GM12878 (cell line): ENCODE data around the gene LILRB3. TPM values are rescaled to one million over a fixed set of nuclear protein-coding genes. Genes with fewer than 3 reads are reported as not detected.

ENCODE experiments used
- ATAC-seq: fragments of 200-7000 bp; cut with Tn5 transposase; 3 replicates; pipeline ENCODE4 v1.9.1; 2020; ENCODE audit warnings: mild to moderate bottlenecking, moderate library complexity
- BruUV-seq: library from RNA; stranded (reverse); fragments of 400-500 nt; replicated peaks from 2 replicates; lab custom pipeline; 2021; lab: Mats Ljungman, UMichigan
- CTCF ChIA-PET: fragments of 300-600 bp; sonication (Branson Sonifier 250); formaldehyde crosslinking; extraction: SDS; loops from one replicate; lab custom pipeline; 2021; ENCODE audit warnings: inconsistent platforms; lab: Yijun Ruan, JAX
- POLR2A ChIA-PET: fragments of 350-600 bp; formaldehyde crosslinking; extraction: SDS; loops from one replicate; lab custom pipeline; 2021; ENCODE audit warnings: inconsistent platforms; lab: Charles Lee
- RAD21 ChIA-PET: fragments of 300-600 bp; sonication (Branson Sonifier 250); formaldehyde crosslinking; loops from one replicate; lab custom pipeline; 2023; ENCODE audit warnings: antibody characterized with exemption; ENCODE audit not compliant: unreplicated experiment; lab: Charles Lee
- SMC1A ChIA-PET: fragments of 300-600 bp; sonication (Branson Sonifier 250); formaldehyde crosslinking; loops from one replicate; lab custom pipeline; 2023; ENCODE audit not compliant: unreplicated experiment, uncharacterized antibody; lab: Charles Lee
- DNase-seq: peaks from one replicate; pipeline ENCODE4 v3.0.0-alpha.2; 2011; ENCODE audit warnings: low read depth, low spot score
- FAIRE-seq: peaks from 3 replicates; lab custom pipeline; 2011; peaks lifted over from hg19 to GRCh38; lab: Jason Lieb, UNC
- H2AFZ ChIP-seq: 2 replicates; pipeline ENCODE4 v1.6.0; 2011; ENCODE audit warnings: low read depth, low read length, control low read depth; ENCODE audit not compliant: control insufficient read depth
- H3K27ac ChIP-seq: 2 replicates; pipeline ENCODE4 v1.5.1; 2011; ENCODE audit warnings: control low read depth; ENCODE audit not compliant: control insufficient read depth, insufficient read depth
- H3K27me3 ChIP-seq, 2 experiments: replicated peaks in 1 of 2; 2 replicates each; pipeline versions ENCODE4 v1.6.0 to v1.6.1; 2011; ENCODE audit warnings: low read length in 1 of 2; ENCODE audit not compliant: control insufficient read depth in 2 of 2, insufficient read depth in 2 of 2
- H3K36me3 ChIP-seq, 2 experiments: 2 replicates each; pipeline ENCODE4 v1.5.1; 2011; ENCODE audit warnings: low read length in 1 of 2; ENCODE audit not compliant: control insufficient read depth in 2 of 2, insufficient read depth in 2 of 2
- H3K4me1 ChIP-seq: 2 replicates; pipeline ENCODE4 v1.6.1; 2011; ENCODE audit warnings: mild to moderate bottlenecking, low read length, moderate library complexity, mixed read lengths; ENCODE audit not compliant: control insufficient read depth, insufficient read depth
- H3K4me2 ChIP-seq: 2 replicates; pipeline ENCODE4 v1.6.0; 2011; ENCODE audit warnings: control low read depth; ENCODE audit not compliant: control insufficient read depth, insufficient read depth
- H3K4me3 ChIP-seq: fragments of 200-600 bp; sonication (generic); 2 replicates; pipeline ENCODE4 v1.5.1; 2016
- H3K79me2 ChIP-seq: 2 replicates; pipeline ENCODE4 v1.6.0; 2011; ENCODE audit warnings: low read length; ENCODE audit not compliant: control insufficient read depth, insufficient read depth
- H3K9ac ChIP-seq: 2 replicates; pipeline ENCODE4 v1.8.0; 2011; ENCODE audit warnings: low read length, control low read depth, mixed read lengths; ENCODE audit not compliant: control insufficient read depth, insufficient read depth
- H3K9me3 ChIP-seq: replicated peaks from 3 replicates; pipeline ENCODE4 v1.5.1; 2011; ENCODE audit warnings: mild to moderate bottlenecking, low read length; ENCODE audit not compliant: control insufficient read depth, insufficient read depth
- H4K20me1 ChIP-seq: 2 replicates; pipeline ENCODE4 v1.6.0; 2011; ENCODE audit not compliant: control insufficient read depth, insufficient read depth
- ATF7 ChIP-seq: fragments of 450-650 bp; IDR thresholded peaks from 2 replicates; pipeline ENCODE4 v1.6.1; 2016; ENCODE audit warnings: low read depth, mild to moderate bottlenecking
- BCL11A ChIP-seq: IDR thresholded peaks from 2 replicates; pipeline ENCODE4 v1.6.1; 2011; ENCODE audit warnings: low read depth, low read length
- NFXL1 ChIP-seq: fragments of 450-650 bp; IDR thresholded peaks from 2 replicates; pipeline ENCODE4 v1.6.1; 2017; ENCODE audit warnings: antibody characterized with exemption, mild to moderate bottlenecking, borderline replicate concordance
- NFYB ChIP-seq: IDR thresholded peaks from 2 replicates; pipeline ENCODE4 v1.6.1; 2011; ENCODE audit warnings: low read depth, mild to moderate bottlenecking, low read length, improper control_type of control experiment, moderate library complexity; ENCODE audit not compliant: insufficient read depth
- NR2C2 ChIP-seq: IDR thresholded peaks from 2 replicates; pipeline ENCODE4 v1.6.1; 2011; ENCODE audit warnings: borderline replicate concordance, low read depth; ENCODE audit not compliant: control insufficient read depth, insufficient read length
- POLR2A ChIP-seq: IDR thresholded peaks from 2 replicates; pipeline ENCODE4 v1.6.1; 2011; ENCODE audit warnings: low read depth, mild to moderate bottlenecking, low read length
- RAD21 ChIP-seq: IDR thresholded peaks from 2 replicates; pipeline ENCODE4 v1.6.1; 2011; ENCODE audit warnings: mild to moderate bottlenecking, low read depth, low read length, moderate library complexity; ENCODE audit not compliant: insufficient read depth
- RB1 ChIP-seq: fragments of 450-650 bp; formaldehyde crosslinking; IDR thresholded peaks from 2 replicates; pipeline ENCODE4 v1.6.1; 2017; ENCODE audit warnings: mild to moderate bottlenecking, borderline replicate concordance
- SIX5 ChIP-seq: IDR thresholded peaks from 2 replicates; pipeline ENCODE4 v1.6.1; 2011; ENCODE audit warnings: mild to moderate bottlenecking, low read depth, low read length, moderate library complexity; ENCODE audit not compliant: severe bottlenecking
- SMC3 ChIP-seq: IDR thresholded peaks from 2 replicates; pipeline ENCODE4 v1.6.1; 2011; ENCODE audit warnings: low read length, improper control_type of control experiment, borderline replicate concordance
- SP1 ChIP-seq: IDR thresholded peaks from one replicate; pipeline ENCODE4 v1.6.1; 2011; ENCODE audit warnings: low read depth, low read length
- STAT3 ChIP-seq: IDR thresholded peaks from 2 replicates; pipeline ENCODE4 v1.6.1; 2011; ENCODE audit warnings: low read depth, low read length, improper control_type of control experiment
- TCF3 ChIP-seq: IDR thresholded peaks from 2 replicates; pipeline ENCODE4 v1.6.1; 2012; ENCODE audit warnings: low read depth, mild to moderate bottlenecking, low read length, borderline replicate concordance; ENCODE audit not compliant: insufficient read depth
- WGBS: methylation state at CpG from one replicate; pipeline ENCODE4 v1.1.6; 2016; ENCODE audit warnings: low lambda C conversion rate; ENCODE audit not compliant: insufficient replicate concordance, insufficient coverage; ENCODE audit errors: missing lambda C conversion rate; 5-methylcytosine and 5-hydroxymethylcytosine counted together
- in situ Hi-C: fragments of 300-500 bp; cut with MboI; formaldehyde crosslinking; loops from 9 replicates; pipeline ENCODE4 v1.14.3; 2018; ENCODE audit warnings: mixed read lengths
- intact Hi-C: fragments of 100-400 bp; cut with micrococcal nuclease; formaldehyde crosslinking; loops from one replicate; pipeline ENCODE4 v1.14.2; 2022; ENCODE audit not compliant: unreplicated experiment
- polyA plus RNA-seq, 11 experiments: library from polyadenylated mRNA; depleted of rRNA in 4 of 11; unstranded in 6 of 11; stranded (reverse) in 5 of 11; fragments of >200 nt; fragmentation: Nextera tagmentation in 4 of 11; fragmentation: Illumina TruSeq in 1 of 11; extraction: Ambion mirVana in 4 of 11; extraction: Trizol in 1 of 11; gene quantifications; 1 replicate in 1 of 11; 2 replicates in 10 of 11; pipeline versions ENCODE4 v1.2.1 to v1.2.3, GENCODE V29; 2011 to 2016; ENCODE audit warnings: inconsistent platforms in 2 of 11, missing spikeins in 2 of 11, low read depth in 1 of 11
- total RNA-seq, 4 experiments: library from RNA; depleted of rRNA in 3 of 4; stranded (reverse); fragments of >200 nt in 3 of 4; fragmentation: Illumina TruSeq in 1 of 4; extraction: Trizol in 1 of 4; gene quantifications; 2 replicates each; pipeline versions ENCODE4 v1.2.1 to v1.2.3, GENCODE V29; 2013 to 2021
- TF ChIP-seq, protein P1 (sequence below), 3 experiments: IDR thresholded peaks in 2 of 3; conservative IDR thresholded peaks in 1 of 3; 2 replicates each; pipeline ENCODE4 v1.5.1; 2011; ENCODE audit warnings: low read depth in 3 of 3, low read length in 3 of 3, mild to moderate bottlenecking in 3 of 3, control low read depth in 2 of 3, moderate library complexity in 2 of 3, inconsistent platforms in 1 of 3, mixed read lengths in 1 of 3; ENCODE audit not compliant: control insufficient read depth in 2 of 3, insufficient read depth in 1 of 3; ENCODE audit errors: extremely low read depth in 1 of 3
- TF ChIP-seq, protein P2 (sequence below): fragments of 150-350 bp; IDR thresholded peaks from 2 replicates; pipeline ENCODE4 v1.6.1; 2016; ENCODE audit warnings: low read depth, low read length
- TF ChIP-seq, protein P3 (sequence below): fragments of 450-650 bp; IDR thresholded peaks from 2 replicates; pipeline ENCODE4 v1.6.1; 2016; ENCODE audit warnings: mild to moderate bottlenecking

Gene LILRB3
- total and polyA plus RNA-seq, 10 of the 15 experiments (the other 5 are each of a cell fraction or from before 2014, with no cell fraction given) = 0.04 to 1.1 (median 0.18) TPM; not detected in 1

DNA sequence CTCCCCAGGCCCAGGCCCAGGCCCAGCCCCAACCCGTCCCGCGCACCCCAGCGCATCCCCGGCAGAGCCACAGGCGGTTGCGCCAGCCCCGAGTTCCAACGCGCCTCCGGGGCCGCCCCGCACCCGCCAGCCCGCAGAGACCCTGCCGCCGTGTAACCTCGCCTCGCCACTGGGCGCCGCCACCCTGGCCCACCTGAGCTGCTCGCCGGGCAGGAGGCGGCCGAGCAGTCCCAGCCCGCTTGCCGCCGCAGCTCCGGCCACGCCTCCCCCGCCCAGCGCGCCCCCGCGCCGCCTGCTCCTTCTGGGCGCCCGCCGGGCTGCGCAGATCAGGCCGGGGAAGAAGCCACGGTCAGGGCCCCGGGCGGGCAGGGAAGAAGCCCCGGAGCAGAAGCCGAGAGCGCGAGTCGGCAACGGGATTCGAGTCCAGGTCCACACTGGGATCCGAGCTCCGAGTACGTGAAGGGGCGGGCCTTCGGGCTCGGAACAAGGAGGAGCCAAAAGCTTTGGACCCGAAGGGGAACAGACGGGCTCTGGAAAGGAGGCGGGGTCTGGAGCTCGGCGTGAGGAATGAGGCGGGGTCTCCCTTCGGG lies 33.6 kb downstream of the LILRB3 start, which contains the start of gene MBOAT7:
Gene MBOAT7, minus strand, starts transcription at position 436 of the 590 bp plus-strand sequence. CDS start 1,072 bp downstream, outside the sequence.
- DNase-seq (no peak), FAIRE-seq (no peak), ATAC-seq (peak; percentile 47)
- intact Hi-C loops = no loop called here
- H4K20me1 ChIP-seq = no peaks in the 10 kb centered on the region
- BruUV-seq = no TSS peak
- in situ Hi-C loops = no loop called here
- WGBS = under 1% methylated on average over 51 of the region's 64 CpGs
- H3K27ac ChIP-seq = peak within 1 kb of the TSS; percentile 99
- peaks cover 2 to 4% of the 10 kb centered on the region in 2 experiments; a peak in 3 of 4 replicates for H3K36me3 ChIP-seq
- POLR2A ChIA-PET = interaction anchor here (0.6 to 6.1 kb wide), 14 partner anchors 13 to 274 kb away, joined by 3 to 100 read pairs (median 6); partner anchors contain the start of genes CNOT3, LAIR1, LENG1 and LENG8
- H3K4me2 ChIP-seq = peak within 1 kb of the TSS; percentile 98
- SMC1A ChIA-PET = interaction anchor here (0.7 to 4.8 kb wide), 12 partner anchors 10 to 135 kb away, joined by 3 to 26 read pairs (median 4); partner anchors contain the start of genes LENG1 and RPS9
- H3K9ac ChIP-seq = peak within 1 kb of the TSS; percentile 90
- peaks cover 14% of the 10 kb centered on the region for H3K4me1 ChIP-seq
- H3K4me3 ChIP-seq = peak within 1 kb of the TSS; percentile 77
- H2AFZ ChIP-seq = peak within 1 kb of the TSS; percentile 97
- H3K9me3 ChIP-seq = no peaks in the 10 kb centered on the region
- H3K27me3 ChIP-seq = no peaks in the 10 kb centered on the region
- RAD21 ChIA-PET = interaction anchor here (0.6 to 2.7 kb wide), 16 partner anchors 9 to 1218 kb away, joined by 3 to 23 read pairs (median 4); partner anchors contain the start of genes CNOT3, LENG1 and UBE2S
- peaks cover 19% of the 10 kb centered on the region for H3K79me2 ChIP-seq
- CTCF ChIA-PET = interaction anchor here (0.6 to 3.9 kb wide), 17 partner anchors 10 to 1557 kb away, joined by 3 to 21 read pairs (median 5); partner anchors contain the start of genes CNOT3, LENG9, RPS9 and TMC4
- TF ChIP-seq SP1 (peak; percentile 60), NFXL1 (no peak), STAT3 (no peak), POLR2A (peak; percentile 79), NFYB (no peak), TCF3 (0 out of 2 replicates have a peak, but pooled peaks have one; percentile 8), RAD21 (peak; percentile 35), ATF7 (no peak), RB1 (peak; percentile 96; the same call in 1 of the 2 replicates), NR2C2 (no peak), BCL11A (no peak), SMC3 (no peak), SIX5 (no peak)
- TF ChIP-seq, protein P1, sequence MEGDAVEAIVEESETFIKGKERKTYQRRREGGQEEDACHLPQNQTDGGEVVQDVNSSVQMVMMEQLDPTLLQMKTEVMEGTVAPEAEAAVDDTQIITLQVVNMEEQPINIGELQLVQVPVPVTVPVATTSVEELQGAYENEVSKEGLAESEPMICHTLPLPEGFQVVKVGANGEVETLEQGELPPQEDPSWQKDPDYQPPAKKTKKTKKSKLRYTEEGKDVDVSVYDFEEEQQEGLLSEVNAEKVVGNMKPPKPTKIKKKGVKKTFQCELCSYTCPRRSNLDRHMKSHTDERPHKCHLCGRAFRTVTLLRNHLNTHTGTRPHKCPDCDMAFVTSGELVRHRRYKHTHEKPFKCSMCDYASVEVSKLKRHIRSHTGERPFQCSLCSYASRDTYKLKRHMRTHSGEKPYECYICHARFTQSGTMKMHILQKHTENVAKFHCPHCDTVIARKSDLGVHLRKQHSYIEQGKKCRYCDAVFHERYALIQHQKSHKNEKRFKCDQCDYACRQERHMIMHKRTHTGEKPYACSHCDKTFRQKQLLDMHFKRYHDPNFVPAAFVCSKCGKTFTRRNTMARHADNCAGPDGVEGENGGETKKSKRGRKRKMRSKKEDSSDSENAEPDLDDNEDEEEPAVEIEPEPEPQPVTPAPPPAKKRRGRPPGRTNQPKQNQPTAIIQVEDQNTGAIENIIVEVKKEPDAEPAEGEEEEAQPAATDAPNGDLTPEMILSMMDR (IDR thresholded peaks at IDR 0.05 in 2 of 3, conservative IDR thresholded peaks at IDR 0.05 in 1 of 3; ENCODE audit: control insufficient read depth in 2 of 3, extremely low read depth in 1 of 3, insufficient read depth in 1 of 3, low read depth in 3 of 3, low read length in 3 of 3) = peak; percentile 19 to 47 (median 34); a peak in 4 of 6 replicates
- TF ChIP-seq, protein P2, sequence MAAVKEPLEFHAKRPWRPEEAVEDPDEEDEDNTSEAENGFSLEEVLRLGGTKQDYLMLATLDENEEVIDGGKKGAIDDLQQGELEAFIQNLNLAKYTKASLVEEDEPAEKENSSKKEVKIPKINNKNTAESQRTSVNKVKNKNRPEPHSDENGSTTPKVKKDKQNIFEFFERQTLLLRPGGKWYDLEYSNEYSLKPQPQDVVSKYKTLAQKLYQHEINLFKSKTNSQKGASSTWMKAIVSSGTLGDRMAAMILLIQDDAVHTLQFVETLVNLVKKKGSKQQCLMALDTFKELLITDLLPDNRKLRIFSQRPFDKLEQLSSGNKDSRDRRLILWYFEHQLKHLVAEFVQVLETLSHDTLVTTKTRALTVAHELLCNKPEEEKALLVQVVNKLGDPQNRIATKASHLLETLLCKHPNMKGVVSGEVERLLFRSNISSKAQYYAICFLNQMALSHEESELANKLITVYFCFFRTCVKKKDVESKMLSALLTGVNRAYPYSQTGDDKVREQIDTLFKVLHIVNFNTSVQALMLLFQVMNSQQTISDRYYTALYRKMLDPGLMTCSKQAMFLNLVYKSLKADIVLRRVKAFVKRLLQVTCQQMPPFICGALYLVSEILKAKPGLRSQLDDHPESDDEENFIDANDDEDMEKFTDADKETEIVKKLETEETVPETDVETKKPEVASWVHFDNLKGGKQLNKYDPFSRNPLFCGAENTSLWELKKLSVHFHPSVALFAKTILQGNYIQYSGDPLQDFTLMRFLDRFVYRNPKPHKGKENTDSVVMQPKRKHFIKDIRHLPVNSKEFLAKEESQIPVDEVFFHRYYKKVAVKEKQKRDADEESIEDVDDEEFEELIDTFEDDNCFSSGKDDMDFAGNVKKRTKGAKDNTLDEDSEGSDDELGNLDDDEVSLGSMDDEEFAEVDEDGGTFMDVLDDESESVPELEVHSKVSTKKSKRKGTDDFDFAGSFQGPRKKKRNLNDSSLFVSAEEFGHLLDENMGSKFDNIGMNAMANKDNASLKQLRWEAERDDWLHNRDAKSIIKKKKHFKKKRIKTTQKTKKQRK = no peak
- TF ChIP-seq, protein P3, sequence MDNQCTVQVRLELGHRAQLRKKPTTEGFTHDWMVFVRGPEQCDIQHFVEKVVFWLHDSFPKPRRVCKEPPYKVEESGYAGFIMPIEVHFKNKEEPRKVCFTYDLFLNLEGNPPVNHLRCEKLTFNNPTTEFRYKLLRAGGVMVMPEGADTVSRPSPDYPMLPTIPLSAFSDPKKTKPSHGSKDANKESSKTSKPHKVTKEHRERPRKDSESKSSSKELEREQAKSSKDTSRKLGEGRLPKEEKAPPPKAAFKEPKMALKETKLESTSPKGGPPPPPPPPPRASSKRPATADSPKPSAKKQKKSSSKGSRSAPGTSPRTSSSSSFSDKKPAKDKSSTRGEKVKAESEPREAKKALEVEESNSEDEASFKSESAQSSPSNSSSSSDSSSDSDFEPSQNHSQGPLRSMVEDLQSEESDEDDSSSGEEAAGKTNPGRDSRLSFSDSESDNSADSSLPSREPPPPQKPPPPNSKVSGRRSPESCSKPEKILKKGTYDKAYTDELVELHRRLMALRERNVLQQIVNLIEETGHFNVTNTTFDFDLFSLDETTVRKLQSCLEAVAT = 0 out of 2 replicates have a peak, but pooled peaks have one; percentile 36
